ENCODE data around the gene SMIM10L1.

DNA sequence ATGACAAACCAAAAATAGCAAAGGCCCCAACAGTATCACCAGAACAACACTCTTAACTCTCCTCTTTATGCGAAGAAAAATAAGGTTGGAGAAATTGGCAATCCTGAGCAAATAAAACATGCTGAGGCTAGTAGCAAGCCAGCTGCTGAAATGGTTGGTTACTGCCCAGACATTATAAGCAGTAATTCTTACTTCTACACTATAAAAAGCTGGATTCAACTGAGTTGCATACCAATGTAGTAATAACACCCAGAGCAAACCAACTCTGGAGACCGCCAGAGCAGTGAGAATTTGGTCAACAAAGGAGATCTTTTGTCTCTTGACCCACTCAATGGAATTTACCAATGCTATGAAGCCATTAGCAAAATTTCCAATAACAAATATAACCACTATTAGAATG lies 37.2 kb upstream of the SMIM10L1 start:
- TF ChIP-seq, protein P1, sequence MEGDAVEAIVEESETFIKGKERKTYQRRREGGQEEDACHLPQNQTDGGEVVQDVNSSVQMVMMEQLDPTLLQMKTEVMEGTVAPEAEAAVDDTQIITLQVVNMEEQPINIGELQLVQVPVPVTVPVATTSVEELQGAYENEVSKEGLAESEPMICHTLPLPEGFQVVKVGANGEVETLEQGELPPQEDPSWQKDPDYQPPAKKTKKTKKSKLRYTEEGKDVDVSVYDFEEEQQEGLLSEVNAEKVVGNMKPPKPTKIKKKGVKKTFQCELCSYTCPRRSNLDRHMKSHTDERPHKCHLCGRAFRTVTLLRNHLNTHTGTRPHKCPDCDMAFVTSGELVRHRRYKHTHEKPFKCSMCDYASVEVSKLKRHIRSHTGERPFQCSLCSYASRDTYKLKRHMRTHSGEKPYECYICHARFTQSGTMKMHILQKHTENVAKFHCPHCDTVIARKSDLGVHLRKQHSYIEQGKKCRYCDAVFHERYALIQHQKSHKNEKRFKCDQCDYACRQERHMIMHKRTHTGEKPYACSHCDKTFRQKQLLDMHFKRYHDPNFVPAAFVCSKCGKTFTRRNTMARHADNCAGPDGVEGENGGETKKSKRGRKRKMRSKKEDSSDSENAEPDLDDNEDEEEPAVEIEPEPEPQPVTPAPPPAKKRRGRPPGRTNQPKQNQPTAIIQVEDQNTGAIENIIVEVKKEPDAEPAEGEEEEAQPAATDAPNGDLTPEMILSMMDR (IDR thresholded peaks at IDR 0.05; ENCODE audit: control extremely low read depth in 1 of 3, insufficient read depth in 1 of 3, low read depth in 1 of 3, low read length in 3 of 3) = no peak
- no peak for TF ChIP-seq POLR2AphosphoS5 (IDR thresholded peaks at IDR 0.05; ENCODE audit: low read depth, low read length)
- TF ChIP-seq CBX5 (IDR thresholded peaks at IDR 0.05; ENCODE audit: low read depth, low read length) = no peak
